ENCODE data around the gene DCTN3. TPM values are rescaled to one million over a fixed set of nuclear protein-coding genes. Genes with fewer than 3 reads are reported as not detected.

The DCTN3 gene
- polyA plus RNA-seq, 10 donors = 53.7 to 75.6 (median 66.5) TPM

GRCh38 chr9:34627716-34628655 lies 7.7 kb upstream of the DCTN3 start:
- DNase-seq = no peak

DNA sequence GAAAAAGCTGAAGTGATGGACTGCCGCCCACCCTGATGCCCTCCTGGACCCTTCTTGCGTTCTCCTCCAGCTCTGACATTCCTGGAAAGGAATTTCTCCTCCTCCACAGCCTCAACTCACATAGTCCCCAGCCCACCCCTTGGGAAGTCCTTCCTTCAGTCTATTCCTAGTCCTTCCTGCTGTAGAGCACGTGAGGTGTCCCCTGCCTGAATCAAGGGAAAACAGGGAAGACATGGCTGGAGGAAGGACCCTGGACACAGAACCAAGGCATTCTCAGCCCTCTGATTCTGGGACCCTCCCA lies 4.8 kb upstream of the DCTN3 start:
- DNase-seq = no peak

- DNase-seq = no peak
These were observed 4.3 kb upstream of the DCTN3 start for GRCh38 chr9:34624475-34625185.

DNA sequence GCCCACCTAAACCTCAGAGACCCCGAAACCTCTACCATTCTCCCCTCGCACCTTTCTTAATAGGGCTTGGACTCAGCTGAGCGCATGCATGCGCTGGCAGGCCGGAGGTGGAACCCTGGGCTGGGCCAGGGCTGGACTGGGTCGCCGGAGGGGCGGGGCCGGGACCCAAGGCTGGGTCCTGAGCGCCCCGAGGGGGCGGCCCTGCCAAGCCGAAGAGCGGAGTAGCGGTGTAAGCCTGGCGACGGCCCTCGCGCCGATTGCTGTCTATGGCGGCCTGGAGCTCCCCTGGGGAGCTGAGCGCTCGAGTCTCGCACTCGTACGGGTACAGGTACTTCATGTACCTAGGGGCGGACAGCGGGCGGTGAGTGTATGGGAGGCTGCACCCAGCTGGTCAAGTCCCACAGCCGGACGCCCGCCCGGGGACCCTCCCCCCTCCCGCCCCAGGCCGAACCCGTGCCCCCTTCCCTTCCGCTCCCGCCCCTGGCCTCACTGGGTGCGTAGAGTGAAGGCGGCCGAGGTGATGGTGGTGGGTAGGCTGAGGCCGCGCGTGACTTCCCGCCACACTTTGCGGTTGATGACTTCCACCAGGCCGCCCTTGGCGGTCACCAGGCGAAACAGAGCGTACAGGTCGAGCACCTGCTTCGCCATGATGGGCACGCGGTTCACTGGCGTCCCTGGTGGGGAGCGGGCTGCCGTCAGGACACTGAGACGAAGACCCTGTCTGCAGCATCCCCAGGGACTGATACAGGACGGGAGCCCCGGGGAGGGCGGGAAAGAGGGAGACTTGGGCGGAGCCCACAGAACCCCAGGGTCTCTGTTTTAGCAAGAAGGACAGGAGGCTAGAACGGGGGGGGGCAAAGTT lies 3.3 kb upstream of the DCTN3 start:
- no peak for DNase-seq

DNA sequence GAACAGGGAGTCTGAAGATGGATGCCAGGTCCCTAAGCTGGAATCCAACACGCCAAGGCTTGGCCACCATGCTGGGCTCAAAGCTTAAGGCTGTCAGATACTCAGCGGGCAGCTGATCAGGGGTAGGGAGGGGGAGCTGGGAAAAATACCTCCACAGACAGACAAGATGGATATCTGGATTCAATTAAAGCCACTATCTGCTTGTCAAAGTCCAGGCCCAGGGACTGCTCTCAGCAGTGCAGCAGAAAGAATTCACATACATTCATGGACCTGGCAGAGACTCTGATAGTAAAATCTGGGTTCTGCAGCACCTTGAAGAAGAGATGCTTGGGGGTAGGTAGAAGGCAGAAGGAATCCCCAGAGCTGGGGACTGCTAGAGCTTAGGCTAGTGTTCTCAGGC lies 5.2 kb downstream of the DCTN3 start:
- DNase-seq = no peak

- peak; percentile 74 to 91 (median 83) for DNase-seq
These were observed 7.4 kb downstream of the DCTN3 start for GRCh38 chr9:34612788-34613390.

- DNase-seq = peak; percentile 87 to 97 (median 94)
These were observed 8.2 kb downstream of the DCTN3 start, which contains the start of gene RPP25L for GRCh38 chr9:34611811-34612787. RPP25L (minus strand) TSS chr9:34612097; CDS start chr9:34611296, 801 bp downstream.

DNA sequence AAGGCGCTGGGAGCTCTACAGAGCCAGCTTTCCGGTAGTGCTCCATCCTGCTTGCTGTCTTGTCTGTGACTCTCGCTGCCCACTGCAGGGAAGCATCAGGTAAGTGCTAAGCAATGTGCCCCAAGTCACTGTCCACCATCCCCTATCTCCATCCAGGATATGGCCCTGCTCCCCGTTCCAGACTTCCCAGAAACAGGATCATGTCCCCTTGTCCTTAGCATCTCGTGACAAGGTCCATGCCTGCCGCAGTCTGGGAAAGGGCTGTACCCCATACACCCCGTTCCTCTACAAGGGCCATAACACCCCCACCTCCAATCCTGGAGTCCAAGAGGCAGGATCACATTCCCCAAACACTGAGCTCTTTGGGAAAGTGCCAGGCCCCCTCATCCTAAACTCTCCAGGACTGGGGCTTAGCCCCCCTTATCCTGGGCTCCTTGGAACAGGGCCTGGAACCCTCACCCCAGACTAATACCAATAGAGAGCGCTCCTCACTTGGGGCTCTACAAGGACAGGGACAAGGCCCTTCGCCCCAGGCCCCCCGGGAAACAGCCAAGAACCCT lies 9.0 kb downstream of the DCTN3 start:
- peak in 1 of 3 donors; percentile 23 for DNase-seq

DNA sequence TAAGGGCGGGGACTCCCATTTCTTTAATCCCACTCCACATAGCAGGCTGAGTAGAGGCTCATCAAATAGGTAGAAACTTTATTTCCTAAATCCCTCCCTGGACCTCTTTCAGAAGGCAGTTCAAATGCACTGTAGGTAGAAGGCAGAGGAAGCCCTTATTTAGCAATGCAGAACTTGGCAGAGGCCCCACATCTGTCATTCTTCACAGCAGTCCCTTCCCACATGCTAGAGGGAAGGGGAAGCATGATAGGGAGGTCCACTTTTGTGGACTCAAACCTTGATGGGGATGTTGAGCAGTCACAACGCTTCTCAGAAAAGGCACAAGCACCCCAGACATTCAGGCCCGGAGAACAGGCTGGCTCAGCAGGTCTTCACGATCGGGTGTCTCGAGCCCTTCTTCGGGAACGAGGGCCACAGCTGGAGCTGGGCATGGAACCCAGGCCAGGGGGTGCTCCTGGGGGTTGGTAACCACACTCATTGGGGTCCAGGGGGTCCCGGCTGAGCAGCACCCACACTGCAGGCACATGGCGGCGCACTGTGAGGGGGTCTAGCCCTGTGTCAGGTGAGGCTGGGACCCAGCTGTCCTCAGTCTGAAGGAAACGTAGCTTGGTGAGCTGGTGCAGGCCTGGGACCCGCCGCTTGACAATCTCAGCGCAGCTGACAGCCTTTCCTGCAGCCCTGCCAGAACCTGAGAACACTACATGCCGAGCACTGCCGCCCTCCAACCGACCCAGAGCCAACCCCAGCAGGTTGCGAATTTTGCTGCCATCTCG lies 9.7 kb downstream of the DCTN3 start:
- DNase-seq = no peak

DNA sequence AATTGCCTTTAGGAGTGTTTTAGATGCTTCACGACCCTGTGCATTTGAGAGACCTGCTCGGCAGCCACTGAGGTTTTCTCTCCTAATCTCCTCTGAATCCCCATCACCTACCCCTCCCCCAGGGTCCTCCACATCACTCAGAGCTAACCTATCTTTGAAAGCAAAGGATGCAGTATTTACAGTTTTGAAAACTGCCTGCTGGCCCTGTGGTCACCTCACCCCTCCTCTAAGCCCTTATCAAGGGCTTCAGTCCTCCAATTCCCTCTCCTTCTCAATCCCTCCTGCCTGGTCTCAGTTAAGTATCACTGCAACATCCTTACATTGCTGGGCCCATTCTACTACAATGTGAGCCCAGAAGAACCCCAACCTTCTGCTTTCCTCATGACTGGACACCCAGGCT lies 13.0 kb downstream of the DCTN3 start:
- DNase-seq = no peak

- no peak for DNase-seq
These were observed 13.4 kb downstream of the DCTN3 start for GRCh38 chr9:34606905-34607304.

GRCh38 chr9:34606190-34606589 lies 14.1 kb downstream of the DCTN3 start:
- DNase-seq = no peak

GRCh38 chr9:34603610-34604231 lies 16.6 kb downstream of the DCTN3 start:
- peak; percentile 71 to 90 (median 82) for DNase-seq

GRCh38 chr9:34601937-34602573 lies 18.2 kb downstream of the DCTN3 start:
- DNase-seq = no peak

- no peak for DNase-seq
These were observed 19.4 kb downstream of the DCTN3 start for GRCh38 chr9:34600908-34601307.

GRCh38 chr9:34599546-34599945 lies 20.7 kb downstream of the DCTN3 start:
- DNase-seq = no peak

DNA sequence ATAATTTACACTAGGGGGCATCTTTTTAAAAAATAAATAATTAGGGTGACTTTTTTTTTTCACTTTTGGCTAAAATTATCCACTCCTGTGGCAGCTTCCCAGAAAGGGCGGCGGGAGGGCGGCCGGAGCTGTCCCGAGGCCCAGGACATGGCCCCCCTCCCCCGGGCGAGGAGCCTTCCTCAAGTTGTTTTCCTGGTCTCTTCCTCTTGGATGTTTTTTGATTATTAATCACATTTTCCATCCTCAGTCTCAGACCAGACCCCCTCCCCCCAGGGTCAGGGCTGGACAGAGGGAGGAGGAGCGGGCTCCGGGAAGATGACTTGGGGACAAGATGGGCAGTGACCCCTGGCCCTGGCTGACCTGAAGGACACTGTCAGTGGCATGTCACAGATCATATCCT lies 26.1 kb downstream of the DCTN3 start:
- no peak for DNase-seq

Measured in muscle of back (tissue), 11 donors.